ENCODE data around the gene ZSWIM3. TPM values are rescaled to one million over a fixed set of nuclear protein-coding genes. Genes with fewer than 3 reads are reported as not detected.

The ZSWIM3 gene
- total and polyA plus RNA-seq, 2 of the 13 experiments (the other 11 are each of a cell fraction or from before 2014, with no cell fraction given), result 5.2 to 5.8 TPM

DNA sequence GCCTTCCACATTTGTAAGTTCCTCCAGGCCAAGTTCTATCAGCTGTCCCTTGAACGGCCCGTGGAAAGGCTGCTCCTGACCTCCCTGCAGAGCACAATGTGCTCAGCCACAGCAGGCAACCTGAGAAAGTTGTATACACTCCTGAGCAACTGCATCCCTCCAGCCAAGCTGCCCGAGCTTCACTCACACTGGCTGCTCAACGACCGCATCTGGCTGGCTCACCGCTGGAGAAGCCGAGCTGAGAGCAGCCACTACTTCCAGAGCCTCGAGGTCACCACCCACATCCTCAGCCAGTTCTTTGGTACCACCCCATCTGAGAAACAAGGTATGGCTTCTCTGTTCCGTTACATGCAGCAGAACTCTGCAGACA, 25.7 kb downstream of the ZSWIM3 start (continued):
- TF ChIP-seq, protein P1, sequence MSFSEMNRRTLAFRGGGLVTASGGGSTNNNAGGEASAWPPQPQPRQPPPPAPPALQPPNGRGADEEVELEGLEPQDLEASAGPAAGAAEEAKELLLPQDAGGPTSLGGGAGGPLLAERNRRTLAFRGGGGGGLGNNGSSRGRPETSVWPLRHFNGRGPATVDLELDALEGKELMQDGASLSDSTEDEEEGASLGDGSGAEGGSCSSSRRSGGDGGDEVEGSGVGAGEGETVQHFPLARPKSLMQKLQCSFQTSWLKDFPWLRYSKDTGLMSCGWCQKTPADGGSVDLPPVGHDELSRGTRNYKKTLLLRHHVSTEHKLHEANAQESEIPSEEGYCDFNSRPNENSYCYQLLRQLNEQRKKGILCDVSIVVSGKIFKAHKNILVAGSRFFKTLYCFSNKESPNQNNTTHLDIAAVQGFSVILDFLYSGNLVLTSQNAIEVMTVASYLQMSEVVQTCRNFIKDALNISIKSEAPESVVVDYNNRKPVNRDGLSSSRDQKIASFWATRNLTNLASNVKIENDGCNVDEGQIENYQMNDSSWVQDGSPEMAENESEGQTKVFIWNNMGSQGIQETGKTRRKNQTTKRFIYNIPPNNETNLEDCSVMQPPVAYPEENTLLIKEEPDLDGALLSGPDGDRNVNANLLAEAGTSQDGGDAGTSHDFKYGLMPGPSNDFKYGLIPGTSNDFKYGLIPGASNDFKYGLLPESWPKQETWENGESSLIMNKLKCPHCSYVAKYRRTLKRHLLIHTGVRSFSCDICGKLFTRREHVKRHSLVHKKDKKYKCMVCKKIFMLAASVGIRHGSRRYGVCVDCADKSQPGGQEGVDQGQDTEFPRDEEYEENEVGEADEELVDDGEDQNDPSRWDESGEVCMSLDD (CRISPR knock-in tag; IDR thresholded peaks at IDR 0.05; ENCODE audit: borderline replicate concordance), result no peak
- TF ChIP-seq, protein P2, sequence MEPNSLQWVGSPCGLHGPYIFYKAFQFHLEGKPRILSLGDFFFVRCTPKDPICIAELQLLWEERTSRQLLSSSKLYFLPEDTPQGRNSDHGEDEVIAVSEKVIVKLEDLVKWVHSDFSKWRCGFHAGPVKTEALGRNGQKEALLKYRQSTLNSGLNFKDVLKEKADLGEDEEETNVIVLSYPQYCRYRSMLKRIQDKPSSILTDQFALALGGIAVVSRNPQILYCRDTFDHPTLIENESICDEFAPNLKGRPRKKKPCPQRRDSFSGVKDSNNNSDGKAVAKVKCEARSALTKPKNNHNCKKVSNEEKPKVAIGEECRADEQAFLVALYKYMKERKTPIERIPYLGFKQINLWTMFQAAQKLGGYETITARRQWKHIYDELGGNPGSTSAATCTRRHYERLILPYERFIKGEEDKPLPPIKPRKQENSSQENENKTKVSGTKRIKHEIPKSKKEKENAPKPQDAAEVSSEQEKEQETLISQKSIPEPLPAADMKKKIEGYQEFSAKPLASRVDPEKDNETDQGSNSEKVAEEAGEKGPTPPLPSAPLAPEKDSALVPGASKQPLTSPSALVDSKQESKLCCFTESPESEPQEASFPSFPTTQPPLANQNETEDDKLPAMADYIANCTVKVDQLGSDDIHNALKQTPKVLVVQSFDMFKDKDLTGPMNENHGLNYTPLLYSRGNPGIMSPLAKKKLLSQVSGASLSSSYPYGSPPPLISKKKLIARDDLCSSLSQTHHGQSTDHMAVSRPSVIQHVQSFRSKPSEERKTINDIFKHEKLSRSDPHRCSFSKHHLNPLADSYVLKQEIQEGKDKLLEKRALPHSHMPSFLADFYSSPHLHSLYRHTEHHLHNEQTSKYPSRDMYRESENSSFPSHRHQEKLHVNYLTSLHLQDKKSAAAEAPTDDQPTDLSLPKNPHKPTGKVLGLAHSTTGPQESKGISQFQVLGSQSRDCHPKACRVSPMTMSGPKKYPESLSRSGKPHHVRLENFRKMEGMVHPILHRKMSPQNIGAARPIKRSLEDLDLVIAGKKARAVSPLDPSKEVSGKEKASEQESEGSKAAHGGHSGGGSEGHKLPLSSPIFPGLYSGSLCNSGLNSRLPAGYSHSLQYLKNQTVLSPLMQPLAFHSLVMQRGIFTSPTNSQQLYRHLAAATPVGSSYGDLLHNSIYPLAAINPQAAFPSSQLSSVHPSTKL (CRISPR knock-in tag; IDR thresholded peaks at IDR 0.05), result no peak
- TF ChIP-seq, protein P3, sequence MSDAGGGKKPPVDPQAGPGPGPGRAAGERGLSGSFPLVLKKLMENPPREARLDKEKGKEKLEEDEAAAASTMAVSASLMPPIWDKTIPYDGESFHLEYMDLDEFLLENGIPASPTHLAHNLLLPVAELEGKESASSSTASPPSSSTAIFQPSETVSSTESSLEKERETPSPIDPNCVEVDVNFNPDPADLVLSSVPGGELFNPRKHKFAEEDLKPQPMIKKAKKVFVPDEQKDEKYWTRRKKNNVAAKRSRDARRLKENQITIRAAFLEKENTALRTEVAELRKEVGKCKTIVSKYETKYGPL (CRISPR knock-in tag; IDR thresholded peaks at IDR 0.05), result no peak
- TF ChIP-seq ZBTB42 (CRISPR knock-in tag; IDR thresholded peaks at IDR 0.05), result no peak
- TF ChIP-seq, protein P4, sequence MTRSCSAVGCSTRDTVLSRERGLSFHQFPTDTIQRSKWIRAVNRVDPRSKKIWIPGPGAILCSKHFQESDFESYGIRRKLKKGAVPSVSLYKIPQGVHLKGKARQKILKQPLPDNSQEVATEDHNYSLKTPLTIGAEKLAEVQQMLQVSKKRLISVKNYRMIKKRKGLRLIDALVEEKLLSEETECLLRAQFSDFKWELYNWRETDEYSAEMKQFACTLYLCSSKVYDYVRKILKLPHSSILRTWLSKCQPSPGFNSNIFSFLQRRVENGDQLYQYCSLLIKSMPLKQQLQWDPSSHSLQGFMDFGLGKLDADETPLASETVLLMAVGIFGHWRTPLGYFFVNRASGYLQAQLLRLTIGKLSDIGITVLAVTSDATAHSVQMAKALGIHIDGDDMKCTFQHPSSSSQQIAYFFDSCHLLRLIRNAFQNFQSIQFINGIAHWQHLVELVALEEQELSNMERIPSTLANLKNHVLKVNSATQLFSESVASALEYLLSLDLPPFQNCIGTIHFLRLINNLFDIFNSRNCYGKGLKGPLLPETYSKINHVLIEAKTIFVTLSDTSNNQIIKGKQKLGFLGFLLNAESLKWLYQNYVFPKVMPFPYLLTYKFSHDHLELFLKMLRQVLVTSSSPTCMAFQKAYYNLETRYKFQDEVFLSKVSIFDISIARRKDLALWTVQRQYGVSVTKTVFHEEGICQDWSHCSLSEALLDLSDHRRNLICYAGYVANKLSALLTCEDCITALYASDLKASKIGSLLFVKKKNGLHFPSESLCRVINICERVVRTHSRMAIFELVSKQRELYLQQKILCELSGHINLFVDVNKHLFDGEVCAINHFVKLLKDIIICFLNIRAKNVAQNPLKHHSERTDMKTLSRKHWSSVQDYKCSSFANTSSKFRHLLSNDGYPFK (CRISPR knock-in tag; IDR thresholded peaks at IDR 0.05; ENCODE audit: borderline replicate concordance), result no peak
- TF ChIP-seq SMYD3 (CRISPR knock-in tag; IDR thresholded peaks at IDR 0.05), result no peak
- TF ChIP-seq KMT2A (CRISPR knock-in tag; IDR thresholded peaks at IDR 0.05), result no peak
- no peak for TF ChIP-seq HDAC1 (CRISPR knock-in tag; IDR thresholded peaks at IDR 0.05)
- TF ChIP-seq, protein P5, sequence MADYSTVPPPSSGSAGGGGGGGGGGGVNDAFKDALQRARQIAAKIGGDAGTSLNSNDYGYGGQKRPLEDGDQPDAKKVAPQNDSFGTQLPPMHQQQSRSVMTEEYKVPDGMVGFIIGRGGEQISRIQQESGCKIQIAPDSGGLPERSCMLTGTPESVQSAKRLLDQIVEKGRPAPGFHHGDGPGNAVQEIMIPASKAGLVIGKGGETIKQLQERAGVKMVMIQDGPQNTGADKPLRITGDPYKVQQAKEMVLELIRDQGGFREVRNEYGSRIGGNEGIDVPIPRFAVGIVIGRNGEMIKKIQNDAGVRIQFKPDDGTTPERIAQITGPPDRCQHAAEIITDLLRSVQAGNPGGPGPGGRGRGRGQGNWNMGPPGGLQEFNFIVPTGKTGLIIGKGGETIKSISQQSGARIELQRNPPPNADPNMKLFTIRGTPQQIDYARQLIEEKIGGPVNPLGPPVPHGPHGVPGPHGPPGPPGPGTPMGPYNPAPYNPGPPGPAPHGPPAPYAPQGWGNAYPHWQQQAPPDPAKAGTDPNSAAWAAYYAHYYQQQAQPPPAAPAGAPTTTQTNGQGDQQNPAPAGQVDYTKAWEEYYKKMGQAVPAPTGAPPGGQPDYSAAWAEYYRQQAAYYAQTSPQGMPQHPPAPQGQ (CRISPR knock-in tag; IDR thresholded peaks at IDR 0.05; ENCODE audit: borderline replicate concordance), result no peak
- TF ChIP-seq, protein P6, sequence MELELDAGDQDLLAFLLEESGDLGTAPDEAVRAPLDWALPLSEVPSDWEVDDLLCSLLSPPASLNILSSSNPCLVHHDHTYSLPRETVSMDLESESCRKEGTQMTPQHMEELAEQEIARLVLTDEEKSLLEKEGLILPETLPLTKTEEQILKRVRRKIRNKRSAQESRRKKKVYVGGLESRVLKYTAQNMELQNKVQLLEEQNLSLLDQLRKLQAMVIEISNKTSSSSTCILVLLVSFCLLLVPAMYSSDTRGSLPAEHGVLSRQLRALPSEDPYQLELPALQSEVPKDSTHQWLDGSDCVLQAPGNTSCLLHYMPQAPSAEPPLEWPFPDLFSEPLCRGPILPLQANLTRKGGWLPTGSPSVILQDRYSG (CRISPR knock-in tag; IDR thresholded peaks at IDR 0.05), result no peak
- TF ChIP-seq, protein P7, sequence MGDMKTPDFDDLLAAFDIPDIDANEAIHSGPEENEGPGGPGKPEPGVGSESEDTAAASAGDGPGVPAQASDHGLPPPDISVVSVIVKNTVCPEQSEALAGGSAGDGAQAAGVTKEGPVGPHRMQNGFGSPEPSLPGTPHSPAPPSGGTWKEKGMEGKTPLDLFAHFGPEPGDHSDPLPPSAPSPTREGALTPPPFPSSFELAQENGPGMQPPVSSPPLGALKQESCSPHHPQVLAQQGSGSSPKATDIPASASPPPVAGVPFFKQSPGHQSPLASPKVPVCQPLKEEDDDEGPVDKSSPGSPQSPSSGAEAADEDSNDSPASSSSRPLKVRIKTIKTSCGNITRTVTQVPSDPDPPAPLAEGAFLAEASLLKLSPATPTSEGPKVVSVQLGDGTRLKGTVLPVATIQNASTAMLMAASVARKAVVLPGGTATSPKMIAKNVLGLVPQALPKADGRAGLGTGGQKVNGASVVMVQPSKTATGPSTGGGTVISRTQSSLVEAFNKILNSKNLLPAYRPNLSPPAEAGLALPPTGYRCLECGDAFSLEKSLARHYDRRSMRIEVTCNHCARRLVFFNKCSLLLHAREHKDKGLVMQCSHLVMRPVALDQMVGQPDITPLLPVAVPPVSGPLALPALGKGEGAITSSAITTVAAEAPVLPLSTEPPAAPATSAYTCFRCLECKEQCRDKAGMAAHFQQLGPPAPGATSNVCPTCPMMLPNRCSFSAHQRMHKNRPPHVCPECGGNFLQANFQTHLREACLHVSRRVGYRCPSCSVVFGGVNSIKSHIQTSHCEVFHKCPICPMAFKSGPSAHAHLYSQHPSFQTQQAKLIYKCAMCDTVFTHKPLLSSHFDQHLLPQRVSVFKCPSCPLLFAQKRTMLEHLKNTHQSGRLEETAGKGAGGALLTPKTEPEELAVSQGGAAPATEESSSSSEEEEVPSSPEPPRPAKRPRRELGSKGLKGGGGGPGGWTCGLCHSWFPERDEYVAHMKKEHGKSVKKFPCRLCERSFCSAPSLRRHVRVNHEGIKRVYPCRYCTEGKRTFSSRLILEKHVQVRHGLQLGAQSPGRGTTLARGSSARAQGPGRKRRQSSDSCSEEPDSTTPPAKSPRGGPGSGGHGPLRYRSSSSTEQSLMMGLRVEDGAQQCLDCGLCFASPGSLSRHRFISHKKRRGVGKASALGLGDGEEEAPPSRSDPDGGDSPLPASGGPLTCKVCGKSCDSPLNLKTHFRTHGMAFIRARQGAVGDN (CRISPR knock-in tag; IDR thresholded peaks at IDR 0.05), result 0 out of 2 replicates have a peak, but pooled peaks have one; percentile 9

All from HepG2 (cell line).